OCI-LY7 (cell line): Measurements from ENCODE around the gene CADM4.

ENCODE experiments used
- CTCF ChIP-seq: fragments of 200-600 bp; sonication (generic); conservative IDR thresholded peaks from 2 replicates; pipeline ENCODE4 v1.5.1; 2014; ENCODE audit warnings: mild to moderate bottlenecking, antibody characterized with exemption, low read length, moderate library complexity, mixed read lengths
- EZH2phosphoT487 ChIP-seq: fragments of 200-600 bp; sonication (generic); IDR thresholded peaks from 2 replicates; pipeline ENCODE4 v1.6.1; 2018; ENCODE audit warnings: low read depth, borderline replicate concordance, mild to moderate bottlenecking, mixed run types, antibody characterized with exemption, low read length, moderate library complexity, mixed read lengths

- TF ChIP-seq CTCF (no peak), EZH2phosphoT487 (no peak)
Observed at GRCh38 chr19:43589277-43589676, 50.4 kb downstream of the CADM4 start.
